ENCODE measurements around the gene ATP5MC2. TPM values are rescaled to one million over a fixed set of nuclear protein-coding genes. Genes with fewer than 3 reads are reported as not detected.

Gene ATP5MC2
- total RNA-seq, 2 donors from 2014 or later: 319 to 327 TPM

Other genes with a start within 250 kb of the ATP5MC2 start
- 100 to 1,000 TPM; 170 to 226 TPM for gene PRR13, start 234.3 kb downstream of the ATP5MC2 start, total RNA-seq
- 1,000 to 10,000 TPM in 1 of 2 donors, 100 to 1,000 TPM in 1; 786 to 1,016 TPM for gene PCBP2, start 224.0 kb downstream of the ATP5MC2 start, total RNA-seq
- gene MAP3K12, start 176.6 kb downstream of the ATP5MC2 start, total RNA-seq: 10 to 100 TPM in 1 of 2 donors, 1 to 10 TPM in 1; 9.5 to 21.7 TPM
- 10 to 100 TPM; 29.9 to 30.4 TPM for gene TARBP2, start 174.8 kb downstream of the ATP5MC2 start, total RNA-seq
- not detected for gene NPFF, start 168.6 kb downstream of the ATP5MC2 start, total RNA-seq
- gene ATF7, start 49.7 kb downstream of the ATP5MC2 start, total RNA-seq: 10 to 100 TPM; 25.0 to 30.1 TPM
- gene CALCOCO1, start 51.4 kb upstream of the ATP5MC2 start, total RNA-seq: 10 to 100 TPM; 35.4 to 36.2 TPM
- not detected for gene CISTR, start 75.9 kb upstream of the ATP5MC2 start, total RNA-seq